Measurements from ENCODE around the gene MEI4. TPM values are rescaled to one million over a fixed set of nuclear protein-coding genes. Genes with fewer than 3 reads are reported as not detected.
"Not testable (repeated sequence)": the region's sequence is repeated elsewhere in the genome, so short reads cannot be mapped to it uniquely, and the experiment has no call there.

The MEI4 gene
- total RNA-seq, 1 experiment from 2014 or later, result 0.38 TPM

DNA sequence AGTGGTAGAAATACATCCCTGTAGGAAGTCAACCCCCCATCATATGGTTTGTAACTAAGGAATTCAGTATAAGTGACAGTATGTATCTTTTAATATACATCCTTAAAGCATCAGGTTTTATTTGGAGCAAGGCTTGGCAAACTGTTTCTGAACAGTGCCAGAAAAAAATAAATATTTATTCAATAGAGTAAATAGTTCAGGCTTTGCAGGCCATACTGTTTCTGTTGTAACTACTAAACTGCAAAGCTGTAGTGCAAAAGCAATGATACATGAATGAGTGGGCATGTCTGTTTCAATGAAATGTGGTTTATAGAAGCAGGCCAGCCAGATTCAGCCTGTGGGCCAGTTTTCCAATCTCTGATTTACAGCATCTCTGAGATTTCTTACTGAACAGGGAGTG is 977 bp downstream of the MEI4 start:
- no peak for DNase-seq
- H3K4me3 ChIP-seq (ENCODE audit: insufficient read depth, low read depth, low read length), result no peak overlapping the region
- no peaks in the 10 kb centered on the region for H3K27me3 ChIP-seq (ENCODE audit: control insufficient read depth, insufficient read depth, low read length)
- H3K36me3 ChIP-seq (replicated peaks; ENCODE audit: control insufficient read depth, insufficient read depth, low read length), result no peaks in the 10 kb centered on the region

DNA sequence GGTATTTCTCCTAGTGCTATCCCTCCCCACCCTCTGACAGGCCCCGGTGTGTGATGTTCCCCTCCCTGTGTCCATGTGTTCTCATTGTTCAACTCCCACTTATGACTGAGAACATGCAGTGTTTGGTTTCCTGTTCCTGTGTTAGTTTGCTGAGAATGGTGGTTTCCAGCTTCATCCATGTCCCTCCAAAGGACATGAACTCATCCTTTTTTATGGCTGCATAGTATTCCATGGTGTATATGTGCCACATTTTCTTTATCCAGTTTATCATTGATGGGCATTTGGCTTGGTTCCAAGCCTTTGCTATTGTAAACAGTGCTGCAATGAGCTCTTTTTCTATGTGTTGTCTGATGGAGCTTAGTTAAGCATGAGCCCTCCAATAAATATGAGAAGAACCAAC is 2.2 kb downstream of the MEI4 start:
- not testable (repeated sequence) for DNase-seq; H3K4me3 ChIP-seq (ENCODE audit: insufficient read depth, low read depth, low read length); H3K27me3 ChIP-seq (ENCODE audit: control insufficient read depth, insufficient read depth, low read length); H3K36me3 ChIP-seq (replicated peaks; ENCODE audit: control insufficient read depth, insufficient read depth, low read length)

DNA sequence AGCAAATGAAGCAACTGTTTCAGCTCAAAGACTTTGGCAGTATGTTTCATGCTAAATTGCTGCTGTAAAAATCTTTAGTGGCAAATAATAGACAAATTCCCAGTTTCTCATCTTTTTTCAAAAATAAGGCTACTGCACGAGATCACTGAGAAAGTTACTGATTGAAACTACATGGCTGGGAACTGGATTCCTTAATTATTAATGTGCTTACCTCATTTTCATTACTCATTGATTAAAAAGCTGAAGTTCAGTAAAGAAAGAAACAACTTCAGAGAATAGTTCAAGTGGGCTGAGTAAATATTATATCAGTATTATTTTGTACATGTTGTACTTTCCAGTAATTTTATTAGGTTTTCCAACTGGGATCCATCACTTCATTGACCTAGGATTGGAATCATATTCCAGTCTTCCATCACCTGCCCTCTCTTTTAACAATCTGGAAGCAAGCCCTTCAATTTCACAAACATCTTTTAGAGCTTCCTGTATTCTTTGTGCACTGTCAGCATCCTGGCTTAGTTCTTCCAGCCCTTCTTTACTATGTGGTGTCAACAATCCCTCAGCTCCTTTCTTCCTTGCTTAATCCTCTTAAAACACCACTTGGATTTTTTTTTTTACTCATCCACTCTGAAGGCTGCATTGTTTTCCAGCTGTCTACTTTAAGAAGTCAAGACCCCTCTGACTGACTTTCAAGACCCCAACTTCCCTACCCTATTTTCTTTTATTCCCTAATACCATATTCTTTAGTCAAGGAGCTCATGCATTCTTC is 4.3 kb downstream of the MEI4 start:
- no peak overlapping the region for H3K4me3 ChIP-seq (ENCODE audit: insufficient read depth, low read depth, low read length)
- no peak for DNase-seq

DNA sequence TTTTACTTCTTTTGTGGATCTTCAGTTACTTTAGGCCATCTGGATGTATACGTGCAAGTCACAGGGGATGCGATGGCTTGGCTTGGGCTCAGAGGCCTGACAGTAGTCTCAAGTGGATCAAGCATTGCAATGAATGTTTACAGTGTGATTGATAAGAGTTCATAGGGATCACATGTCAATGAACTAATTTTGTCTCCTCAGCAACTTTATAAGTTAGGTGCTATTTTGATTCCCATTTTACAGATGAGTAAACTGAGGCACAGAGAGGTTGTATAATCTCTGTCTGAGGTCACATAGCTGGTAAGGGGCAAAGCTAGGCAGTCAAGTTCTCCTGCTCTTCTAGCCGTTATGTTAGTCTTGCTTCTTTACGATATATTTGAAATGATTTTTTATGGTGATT is 13.5 kb downstream of the MEI4 start:
- no peak for DNase-seq
- H3K4me3 ChIP-seq (ENCODE audit: insufficient read depth, low read depth, low read length), result no peak overlapping the region
- no peaks in the 10 kb centered on the region for H3K36me3 ChIP-seq (replicated peaks; ENCODE audit: control insufficient read depth, insufficient read depth, low read length)
- no peaks in the 10 kb centered on the region for H3K27me3 ChIP-seq (ENCODE audit: control insufficient read depth, insufficient read depth, low read length)

More for the DNA sequence above, 4.3 kb downstream of the MEI4 start:
- no peaks in the 10 kb centered on the region for H3K36me3 ChIP-seq (replicated peaks; ENCODE audit: control insufficient read depth, insufficient read depth, low read length)
- no peaks in the 10 kb centered on the region for H3K27me3 ChIP-seq (ENCODE audit: control insufficient read depth, insufficient read depth, low read length)

DNA sequence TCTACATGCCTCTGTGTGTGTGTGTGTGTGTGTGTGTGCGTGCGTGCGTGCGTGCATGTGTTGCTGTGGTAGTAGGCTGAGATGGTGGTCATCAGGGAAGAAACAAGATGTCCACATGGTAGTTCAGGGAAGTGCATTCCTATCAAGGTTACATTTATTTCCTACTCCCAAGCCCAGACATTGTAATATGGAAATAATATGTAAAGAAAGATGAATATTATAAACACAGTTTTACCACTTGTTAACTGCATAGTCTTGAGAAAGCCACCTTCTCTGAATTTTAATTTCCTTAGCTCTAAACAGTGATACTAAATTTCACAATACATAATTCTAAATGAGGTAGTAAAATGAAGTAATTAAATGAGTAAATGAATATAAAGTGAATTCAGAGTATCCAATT is 14.0 kb downstream of the MEI4 start:
- Histone ChIP-seq H3K4me3 (ENCODE audit: insufficient read depth, low read depth, low read length) (no peak overlapping the region), H3K27me3 (ENCODE audit: control insufficient read depth, insufficient read depth, low read length) (no peaks in the 10 kb centered on the region), H3K36me3 (replicated peaks; ENCODE audit: control insufficient read depth, insufficient read depth, low read length) (no peaks in the 10 kb centered on the region)
- no peak for DNase-seq

DNA sequence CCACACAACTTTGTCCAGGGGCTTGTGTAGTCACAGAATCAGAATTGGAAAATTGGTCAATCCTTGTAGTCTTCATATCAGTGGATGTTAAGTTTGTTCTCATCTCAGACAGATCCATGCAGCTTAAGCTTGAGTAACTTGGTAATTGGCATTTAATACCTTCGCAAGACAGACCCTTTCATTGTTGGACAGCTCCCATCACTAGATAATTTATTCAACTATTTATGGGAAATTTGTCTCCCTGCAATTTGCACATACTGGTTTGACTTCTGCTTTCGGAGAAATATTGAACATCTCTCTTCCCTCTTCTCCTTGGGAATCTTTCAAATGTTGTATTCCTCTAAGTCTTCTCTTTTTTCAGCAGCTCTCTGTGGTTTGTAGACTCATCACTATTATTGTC is 17.1 kb downstream of the MEI4 start:
- DNase-seq, result no peak
- no peaks in the 10 kb centered on the region for H3K27me3 ChIP-seq (ENCODE audit: control insufficient read depth, insufficient read depth, low read length)
- H3K4me3 ChIP-seq (ENCODE audit: insufficient read depth, low read depth, low read length), result no peak overlapping the region
- H3K36me3 ChIP-seq (replicated peaks; ENCODE audit: control insufficient read depth, insufficient read depth, low read length), result no peaks in the 10 kb centered on the region

DNA sequence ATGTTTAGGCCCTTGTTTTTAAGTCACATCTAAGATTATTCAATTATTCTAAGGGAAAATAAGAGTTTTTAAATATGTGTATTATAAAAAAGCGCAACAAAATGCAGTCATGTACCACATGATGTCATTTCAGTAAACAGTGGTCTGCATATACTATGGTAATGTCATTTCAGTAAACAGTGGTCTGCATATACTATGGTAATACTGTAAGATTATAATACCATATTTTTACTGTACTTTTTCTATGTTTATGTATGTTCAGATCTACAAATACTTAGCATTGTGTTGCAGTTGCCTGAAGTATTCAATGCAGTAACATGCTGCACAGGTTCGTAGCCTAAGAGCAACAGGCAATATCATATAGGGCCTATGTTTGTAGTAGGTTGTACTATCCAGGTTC is 21.4 kb downstream of the MEI4 start:
- DNase-seq, result no peak
- Histone ChIP-seq H3K36me3 (replicated peaks; ENCODE audit: control insufficient read depth, insufficient read depth, low read length) (no peaks in the 10 kb centered on the region), H3K4me3 (ENCODE audit: insufficient read depth, low read depth, low read length) (no peak overlapping the region), H3K27me3 (ENCODE audit: control insufficient read depth, insufficient read depth, low read length) (no peaks in the 10 kb centered on the region)

DNA sequence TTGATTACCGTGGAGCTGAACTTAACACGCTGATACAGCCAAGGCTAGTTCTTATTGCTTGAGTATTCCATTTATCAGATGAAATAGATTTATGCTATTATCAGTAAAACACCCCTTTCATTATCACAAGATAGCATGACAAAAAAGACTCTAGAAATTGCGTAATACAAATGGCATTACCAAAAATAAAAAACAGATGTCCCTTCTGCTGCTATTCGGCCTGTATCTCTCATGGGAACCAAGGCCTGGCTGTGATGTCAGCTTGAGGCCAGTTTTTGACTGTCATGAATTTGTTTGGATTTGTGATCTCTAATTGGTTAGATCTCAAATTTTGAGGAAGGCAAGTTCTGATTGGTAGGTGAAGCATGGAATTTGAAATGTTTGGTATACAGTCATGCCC is 25.2 kb downstream of the MEI4 start:
- H3K36me3 ChIP-seq (replicated peaks; ENCODE audit: control insufficient read depth, insufficient read depth, low read length), result no peaks in the 10 kb centered on the region
- H3K27me3 ChIP-seq (ENCODE audit: control insufficient read depth, insufficient read depth, low read length), result no peaks in the 10 kb centered on the region
- H3K4me3 ChIP-seq (ENCODE audit: insufficient read depth, low read depth, low read length), result no peak overlapping the region
- DNase-seq, result no peak

DNA sequence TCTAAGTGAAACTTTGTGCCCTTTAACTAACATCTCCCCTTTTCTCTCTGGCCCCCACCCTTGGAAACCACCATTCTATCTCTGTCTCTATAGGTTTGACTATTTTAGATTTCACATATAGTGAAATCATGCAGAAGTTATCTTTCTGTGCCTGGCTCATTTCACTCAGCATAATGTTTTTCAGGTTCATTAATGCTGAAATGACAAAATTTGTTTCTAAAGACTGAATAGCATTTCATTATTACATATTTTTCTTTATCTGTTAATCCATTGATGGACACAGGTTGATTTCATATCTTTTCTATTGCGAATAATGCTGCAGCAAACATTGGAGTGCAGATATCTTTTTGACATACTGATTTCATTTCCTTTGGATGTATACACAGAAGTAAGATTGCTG is 30.7 kb downstream of the MEI4 start:
- Histone ChIP-seq H3K4me3 (ENCODE audit: insufficient read depth, low read depth, low read length) (no peak overlapping the region), H3K27me3 (ENCODE audit: control insufficient read depth, insufficient read depth, low read length) (no peaks in the 10 kb centered on the region), H3K36me3 (replicated peaks; ENCODE audit: control insufficient read depth, insufficient read depth, low read length) (no peaks in the 10 kb centered on the region)
- no peak for DNase-seq

DNA sequence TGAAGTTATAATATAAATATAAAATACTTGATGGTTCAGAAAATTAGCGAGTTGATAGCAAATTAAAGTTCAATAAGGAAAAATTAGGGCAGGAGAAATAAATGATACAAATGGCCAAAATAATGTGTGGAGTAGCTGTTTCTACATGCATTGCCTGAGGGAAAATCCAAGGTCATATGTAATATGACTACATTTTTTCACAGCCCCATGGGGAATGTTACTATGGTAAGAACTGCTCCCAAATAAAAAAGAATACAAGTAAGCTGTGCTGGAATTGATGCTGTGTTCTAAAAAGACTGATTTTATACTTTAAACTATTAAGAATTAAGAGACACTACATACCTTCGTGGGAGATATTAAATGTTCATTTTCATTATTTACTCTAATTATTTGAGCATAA is 34.1 kb downstream of the MEI4 start:
- no peaks in the 10 kb centered on the region for H3K27me3 ChIP-seq (ENCODE audit: control insufficient read depth, insufficient read depth, low read length)
- H3K36me3 ChIP-seq (replicated peaks; ENCODE audit: control insufficient read depth, insufficient read depth, low read length), result no peaks in the 10 kb centered on the region
- no peak for DNase-seq
- no peak overlapping the region for H3K4me3 ChIP-seq (ENCODE audit: insufficient read depth, low read depth, low read length)

DNA sequence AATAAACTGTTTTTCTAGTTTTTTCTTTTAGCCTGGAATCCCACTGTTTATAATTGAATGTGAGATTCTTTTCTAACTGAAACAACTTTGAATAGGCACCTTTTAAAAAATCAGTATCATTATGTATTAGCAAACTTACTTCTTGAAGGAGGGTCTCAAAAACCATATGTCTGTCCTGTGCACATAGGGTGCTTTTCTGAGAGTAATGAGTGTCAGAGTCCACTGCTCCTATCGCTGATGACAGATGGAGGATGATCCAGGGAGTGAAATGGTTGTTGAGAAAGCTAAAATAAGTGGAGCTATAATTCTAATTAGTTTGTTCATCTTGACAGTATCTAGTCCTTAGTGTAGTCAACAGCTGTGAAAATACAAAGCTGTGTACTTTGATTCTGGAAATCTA is 35.8 kb downstream of the MEI4 start:
- Histone ChIP-seq H3K27me3 (ENCODE audit: control insufficient read depth, insufficient read depth, low read length) (no peaks in the 10 kb centered on the region), H3K4me3 (ENCODE audit: insufficient read depth, low read depth, low read length) (no peak overlapping the region), H3K36me3 (replicated peaks; ENCODE audit: control insufficient read depth, insufficient read depth, low read length) (no peaks in the 10 kb centered on the region)
- DNase-seq, result no peak

DNA sequence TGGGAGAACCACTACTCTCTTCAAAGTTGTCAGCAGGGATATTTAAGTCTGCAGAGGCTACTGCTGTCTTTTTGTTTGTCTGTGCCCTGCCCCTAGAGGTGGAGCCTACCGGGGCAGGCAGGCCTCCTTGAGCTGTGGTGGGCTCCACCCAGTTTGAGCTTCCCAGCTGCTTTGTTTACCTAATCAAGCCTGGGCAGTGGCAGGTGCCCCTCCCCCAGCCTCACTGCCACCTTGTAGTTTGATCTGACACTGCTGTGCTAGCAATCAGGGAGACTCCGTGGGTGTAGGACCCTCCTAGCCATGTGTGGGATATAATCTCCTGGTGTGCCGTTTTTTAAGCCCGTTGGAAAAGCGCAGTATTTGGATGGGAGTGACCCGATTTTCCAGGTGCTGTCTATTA is 47.3 kb downstream of the MEI4 start:
- H3K27me3 ChIP-seq (ENCODE audit: control insufficient read depth, insufficient read depth, low read length); H3K36me3 ChIP-seq (replicated peaks; ENCODE audit: control insufficient read depth, insufficient read depth, low read length); DNase-seq; H3K4me3 ChIP-seq (ENCODE audit: insufficient read depth, low read depth, low read length): not testable (repeated sequence)

DNA sequence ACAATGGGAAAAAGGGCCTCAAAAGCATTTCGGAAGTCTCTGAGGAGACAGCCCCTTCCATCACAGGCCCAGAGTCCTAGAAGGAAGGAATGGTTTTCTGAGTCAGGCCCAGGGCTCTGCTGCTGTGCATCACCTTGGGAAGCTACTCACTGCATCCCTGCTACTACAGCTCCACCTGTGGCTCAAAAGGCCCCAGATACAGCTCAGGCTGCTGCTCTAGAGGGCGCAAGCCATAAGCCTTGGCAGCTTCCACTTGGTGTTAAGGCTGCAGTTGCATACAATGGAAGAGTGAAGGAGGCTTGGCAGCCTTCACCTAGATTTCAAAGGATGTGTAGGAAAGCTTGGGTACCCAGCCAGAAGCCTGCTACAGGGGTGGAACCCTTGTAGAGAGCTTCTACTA is 54.8 kb downstream of the MEI4 start:
- Histone ChIP-seq H3K27me3 (ENCODE audit: control insufficient read depth, insufficient read depth, low read length) (no peaks in the 10 kb centered on the region), H3K4me3 (ENCODE audit: insufficient read depth, low read depth, low read length) (no peak overlapping the region), H3K36me3 (replicated peaks; ENCODE audit: control insufficient read depth, insufficient read depth, low read length) (no peaks in the 10 kb centered on the region)
- no peak for DNase-seq

DNA sequence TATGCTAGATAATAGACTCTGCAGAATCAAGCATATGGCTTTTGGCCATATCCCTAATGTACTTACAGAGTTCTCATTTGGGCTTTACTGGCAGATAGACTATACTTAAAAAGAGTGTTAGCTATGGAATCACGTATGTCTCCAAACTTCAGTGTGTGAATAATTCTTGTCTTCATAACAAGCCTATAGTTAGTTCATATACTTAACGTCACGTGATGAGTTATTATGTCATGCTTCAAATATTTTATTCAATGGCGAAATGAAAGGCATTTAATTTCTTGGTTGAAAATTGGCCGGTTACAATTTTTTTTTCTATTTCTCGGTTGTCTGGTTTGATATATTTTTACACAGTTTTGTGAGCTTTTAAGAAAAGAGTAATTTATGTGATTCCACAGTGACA is 62.7 kb downstream of the MEI4 start:
- Histone ChIP-seq H3K27me3 (ENCODE audit: control insufficient read depth, insufficient read depth, low read length) (no peaks in the 10 kb centered on the region), H3K4me3 (ENCODE audit: insufficient read depth, low read depth, low read length) (no peak overlapping the region), H3K36me3 (replicated peaks; ENCODE audit: control insufficient read depth, insufficient read depth, low read length) (no peaks in the 10 kb centered on the region)
- no peak for DNase-seq

DNA sequence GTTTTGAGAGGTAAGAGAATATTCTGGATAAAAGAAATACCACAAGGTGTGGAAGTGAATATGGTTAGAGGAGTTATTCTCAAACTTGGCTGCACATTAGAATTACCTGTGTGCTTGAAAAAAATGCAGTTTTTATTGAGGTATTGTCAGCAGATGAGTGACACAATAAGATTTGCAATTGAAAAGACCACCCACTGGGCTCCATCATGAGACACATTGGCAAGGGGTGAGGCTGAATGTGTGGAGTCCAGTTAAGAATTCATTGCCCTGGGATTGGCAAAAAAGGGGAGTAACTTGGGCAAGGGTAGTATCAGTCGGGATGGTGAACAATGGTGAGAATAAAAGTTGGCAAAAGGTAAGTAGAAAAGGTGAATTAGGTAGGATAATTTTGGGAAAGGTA is 63.5 kb downstream of the MEI4 start:
- H3K4me3 ChIP-seq (ENCODE audit: insufficient read depth, low read depth, low read length), result no peak overlapping the region
- no peak for DNase-seq
- H3K36me3 ChIP-seq (replicated peaks; ENCODE audit: control insufficient read depth, insufficient read depth, low read length), result no peaks in the 10 kb centered on the region
- no peaks in the 10 kb centered on the region for H3K27me3 ChIP-seq (ENCODE audit: control insufficient read depth, insufficient read depth, low read length)

DNA sequence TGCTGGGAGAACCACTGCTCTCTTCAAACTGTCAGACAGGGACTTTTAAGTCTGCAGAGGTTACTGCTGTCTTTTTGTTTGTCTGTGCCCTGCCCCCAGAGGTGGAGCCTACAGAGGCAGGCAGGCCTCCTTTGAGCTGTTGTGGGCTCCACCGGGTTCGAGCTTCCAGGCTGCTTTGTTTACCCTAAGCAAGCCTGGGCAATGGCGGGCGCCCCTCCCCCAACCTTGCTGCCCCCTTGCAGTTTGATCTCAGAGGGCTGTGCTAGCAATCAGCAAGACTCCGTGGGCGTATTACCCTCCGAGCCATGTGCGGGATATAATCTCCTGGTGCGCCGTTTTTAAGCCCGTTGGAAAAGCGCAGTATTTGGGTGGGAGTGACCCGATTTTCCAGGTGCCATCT is 83.2 kb downstream of the MEI4 start:
- not testable (repeated sequence) for H3K36me3 ChIP-seq (replicated peaks; ENCODE audit: control insufficient read depth, insufficient read depth, low read length); DNase-seq; H3K4me3 ChIP-seq (ENCODE audit: insufficient read depth, low read depth, low read length); H3K27me3 ChIP-seq (ENCODE audit: control insufficient read depth, insufficient read depth, low read length)
